ENCODE data around the gene AVPR2. TPM values are rescaled to one million over a fixed set of nuclear protein-coding genes. Genes with fewer than 3 reads are reported as not detected.
A peak's percentile ranks its signal among the peaks of the same experiment; 100 is the strongest.

Gene AVPR2
- total RNA-seq, 1 experiment from 2014 or later, result not detected

DNA sequence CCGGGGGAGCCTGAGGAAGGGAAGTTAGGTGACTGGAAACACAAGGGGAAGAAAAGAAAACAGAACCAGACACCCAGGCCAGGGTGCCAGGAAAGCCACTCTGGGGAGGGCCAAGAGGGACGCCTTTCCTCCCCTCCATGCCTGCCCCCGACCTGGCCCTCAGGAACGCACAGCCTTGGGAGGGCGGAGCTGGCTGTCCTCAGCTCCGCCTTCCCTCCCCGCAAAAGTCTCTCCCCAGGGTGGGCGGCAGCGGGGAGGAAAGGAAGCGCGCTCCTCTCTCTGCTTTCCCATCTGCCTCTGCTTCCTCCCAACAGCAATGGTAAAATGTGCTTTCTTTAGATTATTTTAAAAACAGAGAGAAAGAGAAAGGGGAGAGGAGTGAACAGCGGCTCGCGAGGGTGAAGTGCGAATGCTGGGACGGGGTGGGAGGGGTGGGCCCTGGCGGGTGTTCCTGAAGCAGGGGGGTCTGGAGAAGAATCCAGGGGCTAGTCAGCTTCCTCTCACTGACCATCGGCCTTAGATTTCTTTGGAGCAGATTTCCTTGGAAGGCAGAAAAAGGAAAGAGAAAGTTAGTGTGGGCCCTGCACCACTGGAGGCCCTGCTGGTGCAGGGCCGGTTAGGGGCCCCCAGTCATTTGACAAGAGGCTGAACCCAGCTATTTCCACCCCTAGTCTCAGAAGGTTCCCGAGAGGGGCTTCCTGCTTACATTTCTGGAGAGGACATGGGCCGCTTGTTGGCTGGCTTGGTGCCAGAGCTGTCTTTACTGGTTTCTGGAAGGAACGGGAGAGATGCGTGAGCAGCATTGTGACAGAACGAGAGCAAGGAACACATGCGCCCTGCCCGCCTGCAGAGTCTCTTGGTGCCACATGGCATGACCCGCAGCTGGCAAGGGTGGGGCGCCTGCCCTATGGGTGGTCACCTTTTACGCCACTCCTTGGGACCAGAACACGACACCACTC is 44.7 kb downstream of the AVPR2 start:
- no peaks in the 10 kb centered on the region for H3K9me3 ChIP-seq (replicated peaks)
- H3K36me3 ChIP-seq, result peaks cover 28% of the 10 kb centered on the region
- H3K27ac ChIP-seq, result no peak overlapping the region
- no peaks in the 10 kb centered on the region for H3K27me3 ChIP-seq
- no peak overlapping the region for H3K4me3 ChIP-seq
- H3K4me1 ChIP-seq, result 0 out of 2 replicates have a peak, but pooled peaks cover 3% of the 10 kb centered on the region
- DNase-seq, result no peak

GRCh38 chrX:153950127-153950526 is 45.7 kb downstream of the AVPR2 start:
- no peaks in the 10 kb centered on the region for H3K27me3 ChIP-seq

GRCh38 chrX:153951683-153952372 is 47.4 kb downstream of the AVPR2 start:
- no peaks in the 10 kb centered on the region for H3K9me3 ChIP-seq (replicated peaks)
- no peak for DNase-seq
- no peaks in the 10 kb centered on the region for H3K27me3 ChIP-seq
- H3K27ac ChIP-seq, result no peak overlapping the region
- H3K36me3 ChIP-seq, result peaks cover 33% of the 10 kb centered on the region
- no peak overlapping the region for H3K4me3 ChIP-seq
- no peaks in the 10 kb centered on the region for H3K4me1 ChIP-seq

More at GRCh38 chrX:153950127-153950526, 45.7 kb downstream of the AVPR2 start:
- Histone ChIP-seq H3K4me1 (0 out of 2 replicates have a peak, but pooled peaks cover 3% of the 10 kb centered on the region), H3K27ac (no peak overlapping the region), H3K9me3 (replicated peaks) (no peaks in the 10 kb centered on the region), H3K36me3 (peaks cover 30% of the 10 kb centered on the region), H3K4me3 (no peak overlapping the region)
- no peak for DNase-seq

GRCh38 chrX:153952373-153953026 is 48.0 kb downstream of the AVPR2 start:
- Histone ChIP-seq H3K27ac (no peak overlapping the region), H3K36me3 (peaks cover 34% of the 10 kb centered on the region), H3K9me3 (replicated peaks) (no peaks in the 10 kb centered on the region)

GRCh38 chrX:153953342-153953830 is 48.9 kb downstream of the AVPR2 start:
- Histone ChIP-seq H3K36me3 (peaks cover 43% of the 10 kb centered on the region), H3K4me1 (no peaks in the 10 kb centered on the region), H3K9me3 (replicated peaks) (no peaks in the 10 kb centered on the region), H3K27me3 (no peaks in the 10 kb centered on the region), H3K4me3 (no peak overlapping the region), H3K27ac (no peak overlapping the region)
- peak; percentile 34 to 58 for DNase-seq

More at GRCh38 chrX:153952373-153953026, 48.0 kb downstream of the AVPR2 start:
- no peak for DNase-seq
- H3K27me3 ChIP-seq, result no peaks in the 10 kb centered on the region
- no peak overlapping the region for H3K4me3 ChIP-seq
- H3K4me1 ChIP-seq, result no peaks in the 10 kb centered on the region

- Histone ChIP-seq H3K4me3 (no peak overlapping the region), H3K27ac (no peak overlapping the region), H3K4me1 (no peaks in the 10 kb centered on the region), H3K36me3 (peaks cover 43% of the 10 kb centered on the region), H3K9me3 (replicated peaks) (no peaks in the 10 kb centered on the region), H3K27me3 (no peaks in the 10 kb centered on the region)
- no peak for DNase-seq
Measured at GRCh38 chrX:153953892-153954557, 49.6 kb downstream of the AVPR2 start.

DNA sequence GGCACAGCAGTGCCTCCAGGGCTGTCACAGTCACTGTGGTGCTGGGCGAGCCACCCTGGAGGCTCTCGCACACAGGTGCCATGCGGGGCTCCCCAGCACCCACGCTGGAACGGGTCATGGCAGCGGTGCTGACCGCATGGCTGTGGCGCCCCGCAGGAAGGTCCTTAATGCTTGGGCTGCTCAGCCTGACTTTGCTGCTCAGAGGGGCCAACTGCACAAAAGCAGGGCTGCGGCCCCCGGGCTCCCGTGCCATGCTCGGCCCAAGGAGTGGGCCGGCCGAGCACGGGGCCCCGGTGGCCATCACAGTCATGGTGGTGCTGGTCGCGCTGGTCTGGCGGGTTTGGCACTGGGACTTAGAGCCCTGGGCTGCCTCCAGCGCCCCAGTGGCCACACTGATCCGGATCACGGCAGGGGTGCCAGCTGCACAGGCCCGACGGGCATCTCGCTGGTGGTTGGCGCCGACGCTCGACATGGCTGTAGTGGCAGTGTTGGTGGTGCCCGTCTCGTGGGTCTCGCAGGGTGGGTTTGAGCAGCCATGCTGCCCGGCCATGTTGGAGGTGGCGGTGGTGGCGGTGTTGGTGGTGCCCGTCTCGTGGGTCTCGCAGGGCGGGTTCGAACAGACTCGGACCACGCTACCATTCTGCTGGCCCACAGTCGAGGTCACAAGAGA is 50.2 kb downstream of the AVPR2 start:
- DNase-seq, result no peak
- no peaks in the 10 kb centered on the region for H3K27me3 ChIP-seq
- no peak overlapping the region for H3K4me3 ChIP-seq
- no peaks in the 10 kb centered on the region for H3K4me1 ChIP-seq
- no peak overlapping the region for H3K27ac ChIP-seq
- no peaks in the 10 kb centered on the region for H3K9me3 ChIP-seq (replicated peaks)
- H3K36me3 ChIP-seq, result peaks cover 42% of the 10 kb centered on the region

DNA sequence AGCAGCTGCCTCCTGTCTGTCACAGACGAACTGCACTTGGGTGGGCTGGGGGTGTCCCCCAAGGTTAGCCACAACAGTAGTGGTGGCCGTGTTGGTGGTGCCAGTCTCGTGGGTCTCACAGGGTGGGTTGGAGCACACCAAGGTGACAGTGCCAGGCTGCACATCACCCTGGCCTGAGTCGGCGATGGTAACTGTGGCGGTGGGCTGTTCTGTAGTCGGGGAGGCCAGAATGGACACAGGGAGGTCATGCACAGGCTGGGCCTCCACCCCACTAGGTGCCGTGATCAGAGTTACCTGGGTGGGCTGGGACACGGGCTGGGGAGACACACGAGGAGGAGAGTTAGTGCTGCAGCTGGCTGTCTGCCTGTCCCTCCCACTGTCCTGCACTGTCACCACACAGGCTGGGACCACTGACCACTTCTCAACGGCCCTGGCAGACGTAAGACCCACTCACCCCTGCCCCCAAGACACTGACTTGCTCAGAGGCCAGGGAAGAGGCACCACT is 50.8 kb downstream of the AVPR2 start:
- Histone ChIP-seq H3K36me3 (peaks cover 45% of the 10 kb centered on the region), H3K4me3 (no peak overlapping the region)
- no peak for DNase-seq

GRCh38 chrX:153956044-153956907 is 51.8 kb downstream of the AVPR2 start:
- H3K27ac ChIP-seq, result no peak overlapping the region
- no peaks in the 10 kb centered on the region for H3K9me3 ChIP-seq (replicated peaks)
- peaks cover 44% of the 10 kb centered on the region for H3K36me3 ChIP-seq
- H3K4me1 ChIP-seq, result no peaks in the 10 kb centered on the region
- no peak overlapping the region for H3K4me3 ChIP-seq
- DNase-seq, result no peak
- H3K27me3 ChIP-seq, result no peaks in the 10 kb centered on the region

More for the DNA sequence above, 50.8 kb downstream of the AVPR2 start:
- Histone ChIP-seq H3K27ac (no peak overlapping the region), H3K9me3 (replicated peaks) (no peaks in the 10 kb centered on the region), H3K4me1 (no peaks in the 10 kb centered on the region), H3K27me3 (no peaks in the 10 kb centered on the region)

Other genes starting within 250 kb of the AVPR2 start
- gene PNCK, start 230.9 kb upstream of the AVPR2 start, total RNA-seq (2014; rRNA removed; shearing (Covaris generic)), result not detected in 2 replicates
- gene SLC6A8, start 216.7 kb upstream of the AVPR2 start, total RNA-seq (2014; rRNA removed; shearing (Covaris generic)), result 9.5 TPM in 2 replicates
- gene BCAP31, start 180.3 kb upstream of the AVPR2 start, total RNA-seq (2014; rRNA removed; shearing (Covaris generic)), result 77.9 and 78.0 TPM in 2 replicates
- gene ABCD1, start 179.8 kb upstream of the AVPR2 start, total RNA-seq (2014; rRNA removed; shearing (Covaris generic)), result 4.8 and 4.9 TPM in 2 replicates
- 2.0 and 3.7 TPM in 2 replicates for gene PLXNB3, start 140.4 kb upstream of the AVPR2 start, total RNA-seq (2014; rRNA removed; shearing (Covaris generic))
- 17.9 and 33.6 TPM in 2 replicates for gene SRPK3, start 123.6 kb upstream of the AVPR2 start, total RNA-seq (2014; rRNA removed; shearing (Covaris generic))
- 34.3 and 35.0 TPM in 2 replicates for gene IDH3G, start 110.3 kb upstream of the AVPR2 start, total RNA-seq (2014; rRNA removed; shearing (Covaris generic))
- gene SSR4, start 110.0 kb upstream of the AVPR2 start, total RNA-seq (2014; rRNA removed; shearing (Covaris generic)), result 131 and 177 TPM in 2 replicates
- 7.1 and 9.1 TPM in 2 replicates for gene PDZD4, start 74.1 kb upstream of the AVPR2 start, total RNA-seq (2014; rRNA removed; shearing (Covaris generic))
- 14.2 and 14.7 TPM in 2 replicates for gene L1CAM, start 18.5 kb upstream of the AVPR2 start, total RNA-seq (2014; rRNA removed; shearing (Covaris generic))
- gene ARHGAP4, start 21.6 kb downstream of the AVPR2 start, total RNA-seq (2014; rRNA removed; shearing (Covaris generic)), result 7.7 and 8.2 TPM in 2 replicates
- 58.6 and 69.6 TPM in 2 replicates for gene NAA10, start 30.4 kb downstream of the AVPR2 start, total RNA-seq (2014; rRNA removed; shearing (Covaris generic))
- 0.18 TPM in 1 of 2 replicates, not detected in the other for gene RENBP, start 40.0 kb downstream of the AVPR2 start, total RNA-seq (2014; rRNA removed; shearing (Covaris generic))
- 55.6 and 56.9 TPM in 2 replicates for gene HCFC1, start 67.1 kb downstream of the AVPR2 start, total RNA-seq (2014; rRNA removed; shearing (Covaris generic))
- gene TMEM187, start 68.1 kb downstream of the AVPR2 start, total RNA-seq (2014; rRNA removed; shearing (Covaris generic)), result 0.97 and 1.7 TPM in 2 replicates
- 91.9 and 95.3 TPM in 2 replicates for gene IRAK1, start 115.2 kb downstream of the AVPR2 start, total RNA-seq (2014; rRNA removed; shearing (Covaris generic))
- 22.0 and 26.2 TPM in 2 replicates for gene MECP2, start 193.0 kb downstream of the AVPR2 start, total RNA-seq (2014; rRNA removed; shearing (Covaris generic))
- not detected in 2 replicates for gene OPN1LW, start 239.6 kb downstream of the AVPR2 start, total RNA-seq (2014; rRNA removed; shearing (Covaris generic))